Endothelial cell of umbilical vein (primary cell): ENCODE measurements around the gene OGDH.

ENCODE experiments used
- CTCF ChIP-seq, 2 donors: IDR thresholded peaks; 1 replicate in 1 of 2; 2 replicates in 1 of 2; pipeline ENCODE4 v1.5.1; 2011; ENCODE audit warnings: low read length in 2 of 2, mild to moderate bottlenecking in 2 of 2, moderate library complexity in 2 of 2, control low read depth in 1 of 2, inconsistent platforms in 1 of 2, low read depth in 1 of 2; ENCODE audit not compliant: insufficient read depth in 1 of 2; ENCODE audit errors: extremely low read depth in 1 of 2
- EZH2 ChIP-seq: IDR thresholded peaks from 2 replicates; pipeline ENCODE4 v1.6.1; 2012; ENCODE audit warnings: borderline replicate concordance, low read depth, mild to moderate bottlenecking, moderate library complexity, low read length, inconsistent platforms; ENCODE audit not compliant: severe bottlenecking
- JUN ChIP-seq: IDR thresholded peaks from 2 replicates; pipeline ENCODE4 v1.6.1; 2011; ENCODE audit warnings: borderline replicate concordance, low read depth; ENCODE audit not compliant: insufficient read length, insufficient read depth
- MYC ChIP-seq: IDR thresholded peaks from one replicate; pipeline ENCODE4 v1.6.1; 2011; ENCODE audit warnings: mild to moderate bottlenecking, low read depth, low read length
- POLR2A ChIP-seq: IDR thresholded peaks from 2 replicates; pipeline ENCODE4 v1.6.1; 2012; ENCODE audit warnings: low read depth, mild to moderate bottlenecking, control low read depth, low read length
- POLR2AphosphoS5 ChIP-seq: IDR thresholded peaks from 2 replicates; pipeline ENCODE4 v1.6.1; 2012; ENCODE audit warnings: low read depth, mild to moderate bottlenecking, control low read depth, low read length, moderate library complexity; ENCODE audit not compliant: insufficient read depth

- TF ChIP-seq CTCF (IDR thresholded peaks at IDR 0.05; ENCODE audit: extremely low read depth in 1 of 2, insufficient read depth in 1 of 2, low read depth in 1 of 2, low read length in 2 of 2) (no peak), EZH2 (no peak), POLR2AphosphoS5 (no peak), MYC (no peak), POLR2A (no peak), JUN (no peak)
Measured at GRCh38 chr7:44630792-44631457, 24.5 kb downstream of the OGDH start.
